OCI-LY7 (cell line): ENCODE data around the gene VIT. TPM values are rescaled to one million over a fixed set of nuclear protein-coding genes. Genes with fewer than 3 reads are reported as not detected.

Experiments
- BruUV-seq: library from RNA; stranded (reverse); fragments of 400-500 nt; replicated peaks from 2 replicates; lab custom pipeline; 2021; lab: Mats Ljungman, UMichigan
- CTCF ChIA-PET: fragments of 300-600 bp; sonication (Branson Sonifier 250); formaldehyde crosslinking; loops from one replicate; lab custom pipeline; 2022; ENCODE audit warnings: antibody characterized with exemption; ENCODE audit not compliant: unreplicated experiment; lab: Charles Lee
- POLR2A ChIA-PET: fragments of 300-600 bp; sonication (Branson Sonifier 250); formaldehyde crosslinking; loops from one replicate; lab custom pipeline; 2022; ENCODE audit warnings: antibody characterized with exemption; lab: Charles Lee
- DNase-seq: peaks from one replicate; pipeline ENCODE4 v3.0.0-alpha.2; 2015; ENCODE audit warnings: low spot score
- H2AFZ ChIP-seq: fragments of 200-600 bp; sonication (generic), shearing (Covaris generic); 2 replicates; pipeline ENCODE4 v1.6.1; 2014; ENCODE audit warnings: mild to moderate bottlenecking, antibody characterized with exemption, low read length, moderate library complexity
- H3K27ac ChIP-seq: fragments of 200-600 bp; sonication (generic); 2 replicates; pipeline ENCODE4 v1.5.1; 2014; ENCODE audit warnings: mixed run types, low read depth, mild to moderate bottlenecking, moderate library complexity, low read length, inconsistent platforms; ENCODE audit not compliant: poor library complexity, severe bottlenecking
- H3K36me3 ChIP-seq: fragments of 200-600 bp; sonication (generic); 2 replicates; pipeline ENCODE4 v1.6.1; 2014; ENCODE audit warnings: mild to moderate bottlenecking, antibody characterized with exemption, low read length, moderate library complexity, mixed read lengths; ENCODE audit not compliant: insufficient read depth
- H3K4me1 ChIP-seq: fragments of 200-600 bp; sonication (generic); 2 replicates; pipeline ENCODE4 v1.5.1; 2014; ENCODE audit warnings: mild to moderate bottlenecking, low read length; ENCODE audit not compliant: insufficient read depth, poor library complexity, severe bottlenecking
- H3K4me2 ChIP-seq: fragments of 200-600 bp; sonication (generic); 2 replicates; pipeline ENCODE4 v1.6.1; 2014; ENCODE audit warnings: mild to moderate bottlenecking, low read length
- H3K4me3 ChIP-seq: fragments of 200-600 bp; sonication (generic); 2 replicates; pipeline ENCODE4 v1.5.1; 2014; ENCODE audit warnings: mild to moderate bottlenecking, low read depth, low read length; ENCODE audit not compliant: poor library complexity, severe bottlenecking
- H3K79me2 ChIP-seq: fragments of 200-600 bp; sonication (generic); 2 replicates; pipeline ENCODE4 v1.6.1; 2016; ENCODE audit warnings: low read depth, mild to moderate bottlenecking, low read length, moderate library complexity, mixed read lengths; ENCODE audit not compliant: insufficient read depth
- H3K9me2 ChIP-seq: fragments of 200-600 bp; sonication (generic); 2 replicates; pipeline ENCODE4 v1.6.1; 2016; ENCODE audit warnings: mild to moderate bottlenecking, low read length, mixed read lengths; ENCODE audit not compliant: insufficient read depth
- H3K9me3 ChIP-seq: fragments of 200-600 bp; sonication (generic); 2 replicates; pipeline ENCODE4 v1.6.1; 2014; ENCODE audit warnings: mild to moderate bottlenecking, mixed run types, low read length, mixed read lengths
- H4K20me1 ChIP-seq: fragments of 200-600 bp; sonication (generic); 2 replicates; pipeline ENCODE4 v1.6.1; 2014; ENCODE audit warnings: mild to moderate bottlenecking, antibody characterized with exemption, low read length, moderate library complexity, mixed read lengths; ENCODE audit not compliant: insufficient read depth
- EZH2phosphoT487 ChIP-seq: fragments of 200-600 bp; sonication (generic); IDR thresholded peaks from 2 replicates; pipeline ENCODE4 v1.6.1; 2018; ENCODE audit warnings: low read depth, borderline replicate concordance, mild to moderate bottlenecking, mixed run types, antibody characterized with exemption, low read length, moderate library complexity, mixed read lengths
- intact Hi-C: fragments of 100-400 bp; cut with micrococcal nuclease; formaldehyde crosslinking; loops from one replicate; pipeline ENCODE4 v1.10.0; 2022; ENCODE audit not compliant: unreplicated experiment
- total RNA-seq, 2 experiments: library from RNA; depleted of rRNA in 1 of 2; stranded (reverse); fragments of >200 nt in 1 of 2; shearing (Covaris generic) in 1 of 2; gene quantifications; 2 replicates each; pipeline ENCODE4 v1.2.3, GENCODE V29; 2014 to 2022
- TF ChIP-seq, protein P1 (sequence below): fragments of 200-600 bp; sonication (generic); conservative IDR thresholded peaks from 2 replicates; pipeline ENCODE4 v1.5.1; 2014; ENCODE audit warnings: mild to moderate bottlenecking, antibody characterized with exemption, low read length, moderate library complexity, mixed read lengths

VIT gene
- total RNA-seq, 2 experiments from 2014 or later, result not detected

DNA sequence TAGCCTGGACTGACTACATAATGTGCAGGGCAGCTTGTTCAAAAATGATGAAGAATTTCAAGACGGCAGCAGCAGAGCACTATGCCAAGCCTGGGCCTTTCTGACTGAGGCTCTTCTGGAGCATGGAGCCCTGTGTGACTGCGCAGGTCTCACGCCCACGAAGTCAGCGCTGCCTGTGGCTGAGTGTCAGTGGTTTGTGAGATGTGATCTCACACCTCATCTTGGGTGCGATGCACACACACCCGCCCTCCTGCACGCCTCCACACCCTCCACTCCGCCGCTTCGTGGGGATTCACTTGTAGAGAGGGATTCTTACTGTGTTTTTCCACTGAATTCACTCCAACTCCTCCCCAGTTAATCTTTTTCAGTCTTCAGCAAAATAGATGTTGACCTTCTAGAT is 103.9 kb downstream of the VIT start:
- POLR2A ChIA-PET, result no interaction called here
- H3K4me1 ChIP-seq, result no peaks in the 10 kb centered on the region
- H3K9me3 ChIP-seq, result no peaks in the 10 kb centered on the region
- DNase-seq, result no peak
- H3K36me3 ChIP-seq, result no peaks in the 10 kb centered on the region
- H2AFZ ChIP-seq, result no peak overlapping the region
- intact Hi-C loops, result no loop called here
- no TSS peak for BruUV-seq
- CTCF ChIA-PET, result no interaction called here
- no peak overlapping the region for H3K4me3 ChIP-seq
- H3K4me2 ChIP-seq, result no peak overlapping the region
- no peak for TF ChIP-seq EZH2phosphoT487
- TF ChIP-seq, protein P1, sequence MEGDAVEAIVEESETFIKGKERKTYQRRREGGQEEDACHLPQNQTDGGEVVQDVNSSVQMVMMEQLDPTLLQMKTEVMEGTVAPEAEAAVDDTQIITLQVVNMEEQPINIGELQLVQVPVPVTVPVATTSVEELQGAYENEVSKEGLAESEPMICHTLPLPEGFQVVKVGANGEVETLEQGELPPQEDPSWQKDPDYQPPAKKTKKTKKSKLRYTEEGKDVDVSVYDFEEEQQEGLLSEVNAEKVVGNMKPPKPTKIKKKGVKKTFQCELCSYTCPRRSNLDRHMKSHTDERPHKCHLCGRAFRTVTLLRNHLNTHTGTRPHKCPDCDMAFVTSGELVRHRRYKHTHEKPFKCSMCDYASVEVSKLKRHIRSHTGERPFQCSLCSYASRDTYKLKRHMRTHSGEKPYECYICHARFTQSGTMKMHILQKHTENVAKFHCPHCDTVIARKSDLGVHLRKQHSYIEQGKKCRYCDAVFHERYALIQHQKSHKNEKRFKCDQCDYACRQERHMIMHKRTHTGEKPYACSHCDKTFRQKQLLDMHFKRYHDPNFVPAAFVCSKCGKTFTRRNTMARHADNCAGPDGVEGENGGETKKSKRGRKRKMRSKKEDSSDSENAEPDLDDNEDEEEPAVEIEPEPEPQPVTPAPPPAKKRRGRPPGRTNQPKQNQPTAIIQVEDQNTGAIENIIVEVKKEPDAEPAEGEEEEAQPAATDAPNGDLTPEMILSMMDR, result no peak
- H3K9me2 ChIP-seq, result no peaks in the 10 kb centered on the region
- H3K79me2 ChIP-seq, result no peaks in the 10 kb centered on the region
- H3K27ac ChIP-seq, result no peak overlapping the region
- no peaks in the 10 kb centered on the region for H4K20me1 ChIP-seq

DNA sequence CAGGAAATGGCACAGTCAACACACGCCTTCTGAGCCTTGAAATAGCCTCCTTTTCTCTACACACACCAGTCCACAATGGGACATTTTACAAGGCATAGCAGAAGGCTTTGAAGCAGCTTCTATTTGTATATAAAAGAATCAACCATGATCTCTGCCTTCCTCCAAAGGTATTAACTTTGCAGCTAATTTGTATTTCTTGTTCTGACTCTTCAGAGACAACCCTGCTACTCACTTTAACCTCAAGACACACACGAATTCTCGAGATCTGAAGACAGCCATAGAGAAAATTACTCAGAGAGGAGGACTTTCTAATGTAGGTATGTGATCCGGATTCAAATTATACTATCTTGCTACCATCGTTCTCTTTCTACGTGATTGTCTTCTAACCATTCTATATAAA is 104.6 kb downstream of the VIT start:
- no peak overlapping the region for H2AFZ ChIP-seq
- H3K79me2 ChIP-seq, result no peaks in the 10 kb centered on the region
- no peak overlapping the region for H3K27ac ChIP-seq
- H3K9me2 ChIP-seq, result no peaks in the 10 kb centered on the region
- no peak overlapping the region for H3K4me3 ChIP-seq
- H3K4me2 ChIP-seq, result no peak overlapping the region
- no peaks in the 10 kb centered on the region for H3K4me1 ChIP-seq
- no peaks in the 10 kb centered on the region for H4K20me1 ChIP-seq
- BruUV-seq, result no TSS peak
- ChIA-PET CTCF (no interaction called here), POLR2A (no interaction called here)
- no peak for TF ChIP-seq EZH2phosphoT487
- TF ChIP-seq, protein P1, result no peak
- intact Hi-C loops, result no loop called here
- no peaks in the 10 kb centered on the region for H3K36me3 ChIP-seq
- no peak for DNase-seq
- no peaks in the 10 kb centered on the region for H3K9me3 ChIP-seq

DNA sequence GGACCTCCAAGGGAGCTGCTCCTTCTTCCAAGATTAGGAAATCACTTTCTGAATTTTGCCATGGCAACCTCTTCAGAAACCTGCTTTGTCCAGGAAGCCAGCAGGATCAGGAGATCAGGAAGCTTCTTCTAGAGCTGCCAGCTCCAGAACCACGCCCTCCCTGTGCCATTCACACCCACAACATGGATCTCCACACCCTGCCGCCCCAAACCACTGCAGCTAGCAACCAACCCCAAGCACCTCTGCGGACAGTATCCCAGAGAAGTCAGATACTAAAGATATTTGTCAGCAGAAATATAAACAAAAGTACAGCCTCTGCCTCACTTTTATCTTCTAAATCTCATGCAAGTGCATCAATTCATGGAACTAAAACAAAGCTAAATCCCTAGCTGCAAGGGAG is 106.4 kb downstream of the VIT start:
- CTCF ChIA-PET, result no interaction called here
- H3K9me2 ChIP-seq, result no peaks in the 10 kb centered on the region
- no peak overlapping the region for H2AFZ ChIP-seq
- H3K4me3 ChIP-seq, result no peak overlapping the region
- H3K79me2 ChIP-seq, result no peaks in the 10 kb centered on the region
- no peaks in the 10 kb centered on the region for H3K9me3 ChIP-seq
- intact Hi-C loops, result no loop called here
- BruUV-seq, result no TSS peak
- H3K4me1 ChIP-seq, result no peaks in the 10 kb centered on the region
- POLR2A ChIA-PET, result no interaction called here
- H3K4me2 ChIP-seq, result no peak overlapping the region
- DNase-seq, result no peak
- TF ChIP-seq, protein P1, result no peak
- no peak for TF ChIP-seq EZH2phosphoT487
- no peaks in the 10 kb centered on the region for H4K20me1 ChIP-seq
- H3K27ac ChIP-seq, result no peak overlapping the region
- no peaks in the 10 kb centered on the region for H3K36me3 ChIP-seq
